GM18511 (cell line): ENCODE measurements around the gene RELB.
"Not testable (repeated sequence)": the region's sequence is repeated elsewhere in the genome, so short reads cannot be mapped to it uniquely, and the experiment has no call there.

Experiments
- ATAC-seq: cut with Tn5 transposase; IDR thresholded peaks from one replicate; pipeline ENCODE4 v1.9.1; 2021; ENCODE audit warnings: mild to moderate bottlenecking, moderate library complexity; ENCODE audit not compliant: unreplicated experiment

The RELB gene

GRCh38 chr19:44986389-44986788 lies 14.9 kb upstream of the RELB start:
- no peak for ATAC-seq

GRCh38 chr19:44987148-44987675 lies 14.1 kb upstream of the RELB start:
- no peak for ATAC-seq

- ATAC-seq: no peak
Measured at GRCh38 chr19:44988273-44988672, 13.0 kb upstream of the RELB start.

- ATAC-seq: no peak
Measured at GRCh38 chr19:44988896-44989556, 12.2 kb upstream of the RELB start.

GRCh38 chr19:44990459-44990858 lies 10.8 kb upstream of the RELB start:
- no peak for ATAC-seq

- no peak for ATAC-seq
Measured at GRCh38 chr19:44990966-44991365, 10.3 kb upstream of the RELB start.

GRCh38 chr19:44992336-44993163 lies 8.7 kb upstream of the RELB start:
- ATAC-seq: no peak

- ATAC-seq: no peak
Measured at GRCh38 chr19:44993526-44993925, 7.7 kb upstream of the RELB start.

GRCh38 chr19:44993926-44994537 lies 7.2 kb upstream of the RELB start:
- ATAC-seq: no peak

GRCh38 chr19:44998025-44998424 lies 3.2 kb upstream of the RELB start:
- no peak for ATAC-seq

GRCh38 chr19:44999131-44999925 lies 1.9 kb upstream of the RELB start:
- ATAC-seq: not testable (repeated sequence)

- not testable (repeated sequence) for ATAC-seq
Measured at GRCh38 chr19:45000665-45001064, 599 bp upstream of the RELB start.

- ATAC-seq: no peak
Measured at GRCh38 chr19:45003485-45003884, 2.2 kb downstream of the RELB start.

GRCh38 chr19:45005787-45006186 lies 4.5 kb downstream of the RELB start:
- no peak for ATAC-seq

GRCh38 chr19:45008552-45008951 lies 7.3 kb downstream of the RELB start:
- ATAC-seq: no peak

- no peak for ATAC-seq
Measured at GRCh38 chr19:45009625-45010255, 8.5 kb downstream of the RELB start.

GRCh38 chr19:45010306-45010705 lies 9.0 kb downstream of the RELB start:
- no peak for ATAC-seq

GRCh38 chr19:45011959-45012358 lies 10.7 kb downstream of the RELB start:
- no peak for ATAC-seq

- ATAC-seq: peak; percentile 89
Measured at GRCh38 chr19:45016388-45017314, 15.4 kb downstream of the RELB start.
